HL-60 (cell line): ENCODE data around the gene TMX3.

Source experiments
- GABPA ChIP-seq: IDR thresholded peaks from 2 replicates; pipeline ENCODE4 v1.6.1; 2012; ENCODE audit warnings: low read depth
- TF ChIP-seq, protein P1 (sequence below): IDR thresholded peaks from one replicate; pipeline ENCODE4 v1.5.1; 2011; ENCODE audit warnings: low read length, control low read depth, inconsistent platforms; ENCODE audit not compliant: insufficient read depth
- TF ChIP-seq, protein P2 (sequence below): IDR thresholded peaks from 2 replicates; pipeline ENCODE4 v1.6.1; 2012; ENCODE audit warnings: low read depth; ENCODE audit not compliant: insufficient replicate concordance

DNA sequence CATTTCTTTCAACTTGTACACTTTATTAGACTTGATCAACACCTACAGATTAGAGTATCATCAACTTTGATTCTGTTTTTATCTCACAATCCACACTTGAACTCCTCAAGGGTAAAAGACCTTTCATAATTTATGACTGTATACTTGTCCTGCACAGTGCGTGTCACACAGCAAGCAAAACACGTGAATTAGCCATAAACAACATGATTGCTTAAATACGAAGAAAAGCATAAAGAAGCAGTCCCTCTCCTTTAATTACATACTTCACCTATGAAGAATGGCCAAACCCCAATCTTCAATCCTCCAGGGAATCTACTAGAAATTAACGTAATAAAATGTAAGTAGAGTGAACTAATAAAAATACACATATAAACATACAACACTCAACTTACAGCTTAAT lies 13.6 kb downstream of the TMX3 start:
- TF ChIP-seq, protein P1, sequence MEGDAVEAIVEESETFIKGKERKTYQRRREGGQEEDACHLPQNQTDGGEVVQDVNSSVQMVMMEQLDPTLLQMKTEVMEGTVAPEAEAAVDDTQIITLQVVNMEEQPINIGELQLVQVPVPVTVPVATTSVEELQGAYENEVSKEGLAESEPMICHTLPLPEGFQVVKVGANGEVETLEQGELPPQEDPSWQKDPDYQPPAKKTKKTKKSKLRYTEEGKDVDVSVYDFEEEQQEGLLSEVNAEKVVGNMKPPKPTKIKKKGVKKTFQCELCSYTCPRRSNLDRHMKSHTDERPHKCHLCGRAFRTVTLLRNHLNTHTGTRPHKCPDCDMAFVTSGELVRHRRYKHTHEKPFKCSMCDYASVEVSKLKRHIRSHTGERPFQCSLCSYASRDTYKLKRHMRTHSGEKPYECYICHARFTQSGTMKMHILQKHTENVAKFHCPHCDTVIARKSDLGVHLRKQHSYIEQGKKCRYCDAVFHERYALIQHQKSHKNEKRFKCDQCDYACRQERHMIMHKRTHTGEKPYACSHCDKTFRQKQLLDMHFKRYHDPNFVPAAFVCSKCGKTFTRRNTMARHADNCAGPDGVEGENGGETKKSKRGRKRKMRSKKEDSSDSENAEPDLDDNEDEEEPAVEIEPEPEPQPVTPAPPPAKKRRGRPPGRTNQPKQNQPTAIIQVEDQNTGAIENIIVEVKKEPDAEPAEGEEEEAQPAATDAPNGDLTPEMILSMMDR, result no peak
- TF ChIP-seq, protein P2, sequence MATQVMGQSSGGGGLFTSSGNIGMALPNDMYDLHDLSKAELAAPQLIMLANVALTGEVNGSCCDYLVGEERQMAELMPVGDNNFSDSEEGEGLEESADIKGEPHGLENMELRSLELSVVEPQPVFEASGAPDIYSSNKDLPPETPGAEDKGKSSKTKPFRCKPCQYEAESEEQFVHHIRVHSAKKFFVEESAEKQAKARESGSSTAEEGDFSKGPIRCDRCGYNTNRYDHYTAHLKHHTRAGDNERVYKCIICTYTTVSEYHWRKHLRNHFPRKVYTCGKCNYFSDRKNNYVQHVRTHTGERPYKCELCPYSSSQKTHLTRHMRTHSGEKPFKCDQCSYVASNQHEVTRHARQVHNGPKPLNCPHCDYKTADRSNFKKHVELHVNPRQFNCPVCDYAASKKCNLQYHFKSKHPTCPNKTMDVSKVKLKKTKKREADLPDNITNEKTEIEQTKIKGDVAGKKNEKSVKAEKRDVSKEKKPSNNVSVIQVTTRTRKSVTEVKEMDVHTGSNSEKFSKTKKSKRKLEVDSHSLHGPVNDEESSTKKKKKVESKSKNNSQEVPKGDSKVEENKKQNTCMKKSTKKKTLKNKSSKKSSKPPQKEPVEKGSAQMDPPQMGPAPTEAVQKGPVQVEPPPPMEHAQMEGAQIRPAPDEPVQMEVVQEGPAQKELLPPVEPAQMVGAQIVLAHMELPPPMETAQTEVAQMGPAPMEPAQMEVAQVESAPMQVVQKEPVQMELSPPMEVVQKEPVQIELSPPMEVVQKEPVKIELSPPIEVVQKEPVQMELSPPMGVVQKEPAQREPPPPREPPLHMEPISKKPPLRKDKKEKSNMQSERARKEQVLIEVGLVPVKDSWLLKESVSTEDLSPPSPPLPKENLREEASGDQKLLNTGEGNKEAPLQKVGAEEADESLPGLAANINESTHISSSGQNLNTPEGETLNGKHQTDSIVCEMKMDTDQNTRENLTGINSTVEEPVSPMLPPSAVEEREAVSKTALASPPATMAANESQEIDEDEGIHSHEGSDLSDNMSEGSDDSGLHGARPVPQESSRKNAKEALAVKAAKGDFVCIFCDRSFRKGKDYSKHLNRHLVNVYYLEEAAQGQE, result no peak
- TF ChIP-seq GABPA, result no peak
